Measurements from ENCODE around the gene ALK.

Gene ALK

DNA sequence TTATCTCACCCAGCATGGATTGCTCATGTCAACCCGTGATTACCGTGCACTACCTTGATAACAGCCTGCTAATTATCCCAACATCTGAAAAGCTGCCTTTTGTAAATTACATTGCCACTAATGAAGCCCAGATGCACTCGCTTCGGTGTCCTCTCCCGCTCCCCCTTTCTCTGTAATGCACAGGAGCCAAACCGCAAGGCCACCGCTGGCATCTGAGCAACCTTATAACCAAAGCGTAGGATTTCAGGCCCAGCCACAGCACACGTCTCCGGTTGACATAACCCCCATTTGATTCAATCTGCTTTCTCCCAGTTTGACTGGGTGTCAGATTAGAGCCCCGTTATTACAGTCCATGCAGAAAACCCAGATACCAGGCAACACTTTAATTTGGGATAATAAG lies 341.2 kb downstream of the ALK start:
- TF ChIP-seq, protein P1, sequence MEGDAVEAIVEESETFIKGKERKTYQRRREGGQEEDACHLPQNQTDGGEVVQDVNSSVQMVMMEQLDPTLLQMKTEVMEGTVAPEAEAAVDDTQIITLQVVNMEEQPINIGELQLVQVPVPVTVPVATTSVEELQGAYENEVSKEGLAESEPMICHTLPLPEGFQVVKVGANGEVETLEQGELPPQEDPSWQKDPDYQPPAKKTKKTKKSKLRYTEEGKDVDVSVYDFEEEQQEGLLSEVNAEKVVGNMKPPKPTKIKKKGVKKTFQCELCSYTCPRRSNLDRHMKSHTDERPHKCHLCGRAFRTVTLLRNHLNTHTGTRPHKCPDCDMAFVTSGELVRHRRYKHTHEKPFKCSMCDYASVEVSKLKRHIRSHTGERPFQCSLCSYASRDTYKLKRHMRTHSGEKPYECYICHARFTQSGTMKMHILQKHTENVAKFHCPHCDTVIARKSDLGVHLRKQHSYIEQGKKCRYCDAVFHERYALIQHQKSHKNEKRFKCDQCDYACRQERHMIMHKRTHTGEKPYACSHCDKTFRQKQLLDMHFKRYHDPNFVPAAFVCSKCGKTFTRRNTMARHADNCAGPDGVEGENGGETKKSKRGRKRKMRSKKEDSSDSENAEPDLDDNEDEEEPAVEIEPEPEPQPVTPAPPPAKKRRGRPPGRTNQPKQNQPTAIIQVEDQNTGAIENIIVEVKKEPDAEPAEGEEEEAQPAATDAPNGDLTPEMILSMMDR (IDR thresholded peaks at IDR 0.05; ENCODE audit: low read depth, low read length), result no peak
- Histone ChIP-seq H3K4me3 (ENCODE audit: low read depth, low read length) (no peak overlapping the region), H3K36me3 (no peaks in the 10 kb centered on the region), H3K27ac (no peak overlapping the region), H3K27me3 (ENCODE audit: insufficient read depth, low read depth, severe bottlenecking) (no peaks in the 10 kb centered on the region), H3K9me3 (ENCODE audit: severe bottlenecking) (no peaks in the 10 kb centered on the region)
- DNase-seq, result no peak

DNA sequence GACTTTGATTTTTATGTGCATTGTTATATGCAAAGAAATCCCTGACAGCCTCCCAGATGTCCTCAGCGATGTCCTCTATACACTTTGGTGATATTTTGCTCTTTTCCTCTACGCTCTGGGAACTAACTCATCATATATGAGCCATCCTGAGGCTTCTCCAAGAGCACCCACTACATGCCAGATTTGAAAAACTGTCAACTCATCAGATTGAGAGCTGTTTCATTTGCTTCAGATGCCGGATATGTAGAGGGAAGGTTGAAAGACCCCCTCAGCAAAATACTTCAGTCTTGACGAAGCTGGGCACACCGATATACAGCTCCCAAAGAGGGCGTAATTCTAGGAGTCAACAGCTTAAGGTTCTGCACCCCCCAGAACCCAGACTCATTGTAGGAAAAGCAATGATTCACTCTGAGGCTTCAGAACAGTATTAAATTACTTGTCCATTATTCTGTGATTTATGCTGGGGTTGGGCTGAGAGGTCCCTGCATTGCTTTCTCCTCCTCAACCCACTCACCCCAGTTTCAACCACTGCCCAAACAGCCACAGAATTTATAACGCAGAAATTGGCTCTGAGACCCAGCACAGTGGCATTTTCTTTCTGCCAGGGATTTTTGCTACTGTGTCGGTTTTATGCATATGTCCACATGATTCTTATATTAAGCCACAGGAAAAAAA lies 341.8 kb downstream of the ALK start:
- Histone ChIP-seq H3K4me3 (ENCODE audit: low read depth, low read length) (no peak overlapping the region), H3K27me3 (ENCODE audit: insufficient read depth, low read depth, severe bottlenecking) (no peaks in the 10 kb centered on the region), H3K27ac (no peak overlapping the region), H3K9me3 (ENCODE audit: severe bottlenecking) (no peaks in the 10 kb centered on the region), H3K36me3 (no peaks in the 10 kb centered on the region)
- TF ChIP-seq, protein P1 (IDR thresholded peaks at IDR 0.05; ENCODE audit: low read depth, low read length), result no peak
- DNase-seq, result no peak

DNA sequence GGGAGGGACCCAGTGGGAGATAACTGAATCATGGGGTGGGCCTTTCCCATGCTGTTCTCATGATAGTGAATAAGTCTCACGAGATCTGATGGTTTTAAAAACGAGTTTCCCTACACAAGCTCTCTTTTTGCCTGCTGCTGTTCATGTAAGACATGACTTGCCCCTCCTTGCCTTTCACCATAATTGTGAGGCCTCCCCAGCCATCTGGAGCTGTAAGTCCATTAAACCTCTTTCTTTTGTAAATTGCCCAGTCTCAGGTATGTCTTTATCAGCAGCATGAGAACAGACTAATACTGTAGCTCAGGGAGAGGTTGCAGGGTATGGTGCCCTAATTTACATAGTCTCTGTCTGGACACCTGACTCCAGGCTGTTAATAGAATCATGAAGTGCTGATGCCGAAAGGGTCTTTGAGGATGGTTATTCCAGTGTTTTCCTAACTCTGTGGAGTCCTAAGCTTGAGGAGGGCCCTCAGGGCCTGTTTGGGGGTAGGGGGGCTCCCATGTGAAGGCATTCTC lies 343.2 kb downstream of the ALK start:
- no peaks in the 10 kb centered on the region for H3K9me3 ChIP-seq (ENCODE audit: severe bottlenecking)
- no peaks in the 10 kb centered on the region for H3K27me3 ChIP-seq (ENCODE audit: insufficient read depth, low read depth, severe bottlenecking)
- TF ChIP-seq, protein P1 (IDR thresholded peaks at IDR 0.05; ENCODE audit: low read depth, low read length), result no peak
- H3K36me3 ChIP-seq, result no peaks in the 10 kb centered on the region
- no peak overlapping the region for H3K4me3 ChIP-seq (ENCODE audit: low read depth, low read length)
- peak overlapping the region; percentile 27 for H3K27ac ChIP-seq
- peak; percentile 57 for DNase-seq

DNA sequence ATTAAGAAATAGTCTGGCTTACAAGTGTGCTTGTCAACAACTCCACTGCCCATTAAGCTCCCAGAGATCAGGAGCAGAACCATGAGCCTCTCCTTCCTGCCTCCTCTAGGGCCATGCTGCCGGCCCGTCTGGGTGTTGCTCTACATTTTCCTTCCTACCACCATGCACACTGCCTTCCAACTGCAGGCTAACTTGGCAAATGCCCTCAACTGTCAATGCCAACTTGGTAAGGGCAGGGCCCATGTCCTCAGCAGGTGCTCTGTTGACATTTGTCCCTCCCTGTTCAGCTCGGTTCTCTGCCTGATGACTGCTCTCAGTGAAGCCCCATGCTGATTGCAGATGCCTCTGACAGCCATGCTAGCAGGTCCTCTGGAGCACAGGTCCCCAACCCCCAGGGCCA lies 345.2 kb downstream of the ALK start:
- DNase-seq, result no peak
- Histone ChIP-seq H3K36me3 (no peaks in the 10 kb centered on the region), H3K4me3 (ENCODE audit: low read depth, low read length) (no peak overlapping the region), H3K27me3 (ENCODE audit: insufficient read depth, low read depth, severe bottlenecking) (no peaks in the 10 kb centered on the region), H3K27ac (no peak overlapping the region), H3K9me3 (ENCODE audit: severe bottlenecking) (peaks cover 3% of the 10 kb centered on the region)
- TF ChIP-seq, protein P1 (IDR thresholded peaks at IDR 0.05; ENCODE audit: low read depth, low read length), result no peak

DNA sequence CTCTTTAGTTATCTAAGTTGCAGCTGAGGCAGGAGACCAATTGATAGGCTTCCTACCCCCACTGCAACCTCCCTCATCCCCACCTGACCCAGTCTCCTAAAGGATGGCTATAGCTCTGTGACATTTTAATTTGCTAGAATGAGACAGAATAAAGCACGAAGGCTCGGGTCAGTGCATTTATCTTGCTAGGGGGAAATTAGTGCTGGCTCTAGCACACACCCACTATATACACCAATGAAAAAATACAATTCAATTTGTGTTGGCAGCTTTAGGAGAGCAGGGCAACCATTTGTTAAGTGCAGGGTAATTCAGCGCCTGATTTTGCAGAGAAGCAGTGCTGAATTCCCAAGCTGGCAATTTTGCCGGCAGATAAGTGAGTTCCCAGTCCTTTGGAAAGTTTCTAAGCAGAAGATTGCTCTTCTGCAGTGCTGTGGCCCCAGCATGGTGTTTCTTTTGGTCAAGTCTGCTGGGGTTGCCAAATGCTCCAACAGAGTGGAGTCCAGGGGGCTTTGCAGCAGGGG lies 346.0 kb downstream of the ALK start:
- no peaks in the 10 kb centered on the region for H3K36me3 ChIP-seq
- H3K9me3 ChIP-seq (ENCODE audit: severe bottlenecking), result peaks cover 3% of the 10 kb centered on the region
- TF ChIP-seq, protein P1 (IDR thresholded peaks at IDR 0.05; ENCODE audit: low read depth, low read length), result no peak
- H3K27ac ChIP-seq, result no peak overlapping the region
- no peak overlapping the region for H3K4me3 ChIP-seq (ENCODE audit: low read depth, low read length)
- H3K27me3 ChIP-seq (ENCODE audit: insufficient read depth, low read depth, severe bottlenecking), result no peaks in the 10 kb centered on the region
- no peak for DNase-seq

Data from WERI-Rb-1 (cell line).